Activated CD8-positive, alpha-beta memory T cell treated with anti-CD3 and anti-CD28 coated beads, Interleukin-2, amount 50 U/mL, for 48 hours (primary cell): Measurements from ENCODE around the gene EPHA1.
"Not testable (repeated sequence)": the region's sequence is repeated elsewhere in the genome, so short reads cannot be mapped to it uniquely, and the experiment has no call there.

Source experiments
- DNase-seq: peaks from one replicate; pipeline ENCODE4 v3.0.0-alpha.2; 2020

The EPHA1 gene

DNA sequence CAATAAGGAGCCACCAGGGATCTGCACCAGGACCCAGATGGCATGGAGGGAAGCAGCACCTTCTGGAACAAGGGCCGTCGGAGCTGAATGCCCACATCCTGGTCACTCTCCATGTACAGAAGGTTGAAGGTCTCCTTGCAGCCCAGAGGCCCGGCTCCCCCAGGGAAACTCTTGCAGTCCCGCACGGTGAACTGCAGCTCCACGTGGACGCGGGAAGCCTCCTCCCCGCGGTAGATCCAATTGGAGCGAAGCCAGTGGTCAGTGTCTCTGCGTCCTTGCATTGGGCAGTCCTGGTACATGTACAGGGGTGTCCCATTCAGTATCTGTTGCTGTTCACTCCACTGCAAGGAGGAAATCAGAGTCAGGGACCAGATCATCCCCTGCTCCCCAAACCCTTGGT, 7.4 kb downstream of the EPHA1 start:
- DNase-seq = no peak

DNA sequence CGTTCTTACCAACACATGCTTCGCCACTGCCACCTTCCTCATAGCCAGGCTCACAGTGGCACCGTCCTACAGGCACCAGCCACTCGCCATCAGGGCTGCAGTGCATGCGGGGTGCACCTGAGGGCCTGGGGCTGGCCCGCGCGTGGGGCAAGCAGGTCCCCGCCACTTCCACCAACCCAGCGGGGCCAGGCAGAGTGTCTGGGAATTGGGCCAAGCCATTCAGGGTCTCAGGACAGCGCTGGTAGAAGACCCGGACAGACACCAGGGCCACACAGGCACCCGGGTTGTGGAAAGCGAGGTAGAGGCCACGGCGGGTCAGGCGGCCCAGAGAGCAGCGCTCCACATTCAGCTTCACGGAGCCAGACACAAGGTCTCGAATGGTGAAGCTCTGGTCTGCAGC, 9.0 kb downstream of the EPHA1 start:
- DNase-seq = no peak

DNA sequence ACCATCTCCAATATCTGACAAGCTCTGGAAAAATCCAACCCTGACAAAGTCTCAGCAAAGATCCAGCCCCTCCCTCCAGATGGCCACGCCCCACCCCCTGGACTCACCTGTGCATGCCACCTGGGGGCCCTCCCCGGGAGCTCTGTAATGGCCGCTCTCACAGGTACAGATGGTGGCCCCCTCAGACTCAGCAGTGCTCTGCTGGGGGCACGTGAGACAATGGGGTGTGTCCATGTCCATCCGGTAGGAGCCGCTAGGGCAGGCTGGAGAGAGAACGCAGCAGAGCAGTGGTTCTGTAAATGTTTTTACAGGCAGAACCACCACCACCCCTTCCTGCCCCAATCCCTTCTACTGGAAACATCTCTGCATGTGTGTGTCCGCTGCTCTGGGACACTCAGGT, 9.5 kb downstream of the EPHA1 start:
- no peak for DNase-seq

DNA sequence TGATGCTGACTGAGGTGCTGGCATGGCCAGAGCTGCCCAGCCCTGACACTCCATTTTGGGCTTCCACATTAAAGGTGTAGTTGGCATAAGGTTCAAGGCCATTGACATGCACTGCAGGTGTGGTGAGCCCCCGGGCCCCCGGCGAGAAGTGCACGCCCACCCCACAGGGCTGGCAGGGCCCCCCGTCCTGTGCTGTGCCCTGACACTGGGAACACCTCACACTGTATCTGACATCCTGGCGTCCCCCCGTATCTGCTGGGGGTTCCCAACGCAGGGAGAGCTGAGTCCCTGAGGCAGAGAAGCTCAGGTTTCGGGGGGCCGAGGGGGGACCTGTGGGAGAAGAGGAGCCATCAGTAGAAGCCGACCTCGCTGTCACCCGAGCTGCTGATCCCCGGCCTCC, 10.0 kb downstream of the EPHA1 start:
- no peak for DNase-seq

DNA sequence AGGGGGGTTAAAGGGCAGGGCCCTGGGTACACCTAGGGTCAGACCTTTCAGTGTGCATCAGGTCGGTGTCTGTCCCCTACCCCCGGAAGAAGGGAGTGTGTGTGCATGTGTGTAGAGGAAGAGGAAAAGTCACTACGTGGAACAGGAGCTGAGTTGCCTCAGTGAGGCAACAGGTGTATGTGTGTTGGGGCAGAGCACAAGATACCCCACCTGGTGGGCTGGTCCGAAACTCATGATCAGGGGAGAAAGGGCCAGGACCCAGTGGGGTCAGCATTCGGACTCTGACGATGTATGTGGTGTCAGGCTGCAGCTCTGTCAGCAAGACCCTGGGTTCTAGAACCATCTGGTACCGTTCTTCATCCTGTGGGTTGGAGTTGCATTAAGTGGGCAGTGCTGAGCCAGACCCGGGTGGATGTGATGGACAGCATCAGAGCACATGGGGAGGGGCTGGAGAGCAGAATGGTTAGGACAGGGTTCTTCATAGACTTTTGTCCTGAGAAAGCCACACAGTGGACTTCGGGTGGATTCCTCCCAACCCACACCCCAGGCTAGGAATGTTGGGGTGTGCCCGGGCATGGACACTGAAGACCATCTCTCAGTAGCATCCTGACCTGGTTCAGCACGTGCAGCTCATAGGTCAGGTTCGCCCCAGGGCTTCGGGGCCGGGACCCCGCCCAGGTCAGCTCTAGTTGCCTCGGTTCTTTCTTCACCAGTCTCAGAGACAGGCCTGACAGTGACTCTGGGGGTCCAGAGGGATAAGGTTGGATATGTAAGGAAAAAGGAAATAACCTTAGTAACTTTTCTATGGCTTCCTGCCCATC, 10.7 kb downstream of the EPHA1 start:
- no peak for DNase-seq

DNA sequence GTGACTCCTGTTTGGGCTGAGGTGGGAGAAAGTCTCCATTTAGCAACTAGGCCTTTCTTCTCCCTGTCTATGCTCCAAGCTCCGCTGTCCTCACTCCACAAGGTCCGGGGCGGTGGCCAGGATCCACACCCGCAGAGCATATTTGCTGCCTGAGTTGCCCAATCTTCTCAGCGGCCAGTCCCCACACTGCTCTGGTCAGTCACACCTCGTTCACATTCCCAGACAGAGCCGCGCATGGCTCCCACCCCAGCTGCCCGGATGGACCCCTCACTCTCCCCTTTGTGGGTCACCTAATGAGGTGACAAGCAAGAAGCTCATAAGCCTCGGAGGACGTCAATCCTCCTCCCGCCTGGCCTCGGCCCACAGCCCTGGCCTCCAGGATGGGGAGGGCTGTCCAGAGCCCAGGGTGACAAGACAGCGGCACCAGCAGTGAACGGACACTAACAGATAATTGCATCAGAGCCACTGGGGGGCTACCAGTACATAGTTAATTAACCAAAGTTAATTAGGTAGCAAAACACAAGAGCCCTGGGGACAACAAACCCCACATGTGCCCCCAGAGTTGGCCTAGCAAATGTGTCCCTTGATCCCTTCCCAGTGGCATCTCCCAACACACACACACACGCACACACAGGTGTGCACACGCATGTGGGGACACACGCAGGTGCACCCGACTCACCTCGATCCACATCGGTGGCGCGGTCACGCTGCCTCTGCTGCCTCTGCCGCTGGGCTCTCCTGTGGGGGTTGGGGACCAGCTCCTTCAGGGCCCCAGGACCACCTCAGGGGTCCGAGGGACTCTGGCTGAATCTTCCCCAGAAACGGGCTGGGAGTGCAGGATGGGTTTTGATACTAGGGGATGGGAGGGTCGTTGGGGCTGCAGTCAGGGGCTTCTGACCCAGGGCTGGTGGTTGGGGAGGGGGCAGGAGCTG, 11.8 kb downstream of the EPHA1 start:
- DNase-seq = no peak

DNA sequence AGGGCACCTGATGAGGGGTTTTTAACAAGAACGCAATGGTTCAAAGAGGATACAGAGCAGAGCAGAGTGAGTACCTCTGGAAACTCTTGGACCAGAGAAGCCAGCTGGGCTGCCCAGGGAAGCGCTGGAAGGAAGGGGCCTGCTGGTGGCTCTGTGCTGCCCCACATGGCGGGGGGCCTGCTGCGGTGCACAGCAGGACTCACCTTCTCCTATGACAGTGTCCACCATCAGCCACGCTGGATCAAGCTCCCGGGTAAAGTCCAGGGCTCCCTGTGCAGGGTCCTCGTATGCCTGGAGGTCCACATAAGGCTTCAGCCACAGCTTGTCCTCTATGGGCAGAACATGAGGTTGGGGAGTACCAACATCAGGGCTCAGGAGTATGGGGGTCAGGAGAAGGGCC, 12.5 kb downstream of the EPHA1 start:
- DNase-seq = no peak

DNA sequence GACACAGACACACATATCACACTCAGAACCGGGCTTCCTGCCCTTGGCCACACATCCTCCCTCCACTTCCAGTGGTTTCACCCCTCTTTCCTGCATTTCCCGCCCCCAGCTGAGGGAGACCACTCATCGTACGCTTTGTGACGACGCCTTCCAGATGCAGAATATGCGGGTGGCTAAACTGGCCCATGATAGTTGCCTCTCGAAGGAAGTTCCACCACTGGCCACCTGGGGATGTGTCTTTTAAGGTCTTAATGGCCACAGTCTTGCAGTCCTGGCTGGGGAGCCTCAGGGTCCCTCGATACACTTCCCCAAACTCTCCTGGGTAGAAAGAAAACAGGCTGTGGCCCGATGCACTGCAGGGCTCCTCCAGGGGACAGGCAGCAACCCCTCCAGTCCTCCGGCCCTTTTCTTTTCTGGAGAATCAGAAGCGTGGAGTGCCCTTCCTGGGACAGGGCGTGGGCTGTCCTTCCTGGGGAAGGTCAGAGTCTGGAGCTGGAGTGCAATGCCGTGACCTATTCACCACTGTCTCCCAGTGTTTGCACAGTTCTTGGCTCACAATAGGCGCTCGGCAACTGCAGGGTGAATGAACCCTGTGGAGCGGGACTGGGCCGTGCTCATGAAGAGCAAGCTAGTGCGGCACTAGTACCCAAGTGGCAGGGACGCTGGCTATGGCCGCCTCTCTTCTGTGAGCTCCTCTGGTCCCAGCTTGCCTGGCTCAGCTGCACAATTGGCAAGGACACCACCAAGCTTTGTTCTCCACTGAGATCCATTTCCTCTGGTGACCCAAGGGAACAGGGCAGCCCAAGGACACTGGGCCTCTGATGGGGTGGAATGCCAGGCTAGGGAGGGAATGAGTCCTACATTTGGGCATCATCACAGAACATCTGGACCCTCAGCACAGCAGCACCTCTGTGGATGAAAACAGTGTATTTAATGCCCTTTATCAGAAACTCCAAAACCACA, 13.2 kb downstream of the EPHA1 start:
- DNase-seq = no peak

DNA sequence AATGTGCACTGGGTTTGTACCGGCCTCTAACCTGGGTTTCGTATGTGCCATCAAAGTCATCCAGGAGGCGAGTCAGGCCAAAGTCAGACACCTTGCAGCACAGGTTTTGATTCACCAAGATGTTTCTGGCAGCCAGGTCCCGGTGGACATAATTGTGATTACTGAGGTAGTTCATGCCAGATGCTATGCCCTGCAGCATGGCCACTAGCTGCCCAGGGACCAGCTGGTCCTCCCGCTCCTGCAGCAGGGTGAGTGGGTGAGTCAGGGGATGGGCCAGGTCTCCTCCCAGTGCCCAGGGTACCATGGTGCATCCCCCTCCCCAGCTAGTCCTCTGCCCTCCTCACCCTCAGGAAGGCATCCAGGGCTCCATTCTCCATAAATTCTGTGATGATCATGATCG, 13.9 kb downstream of the EPHA1 start:
- no peak for DNase-seq

DNA sequence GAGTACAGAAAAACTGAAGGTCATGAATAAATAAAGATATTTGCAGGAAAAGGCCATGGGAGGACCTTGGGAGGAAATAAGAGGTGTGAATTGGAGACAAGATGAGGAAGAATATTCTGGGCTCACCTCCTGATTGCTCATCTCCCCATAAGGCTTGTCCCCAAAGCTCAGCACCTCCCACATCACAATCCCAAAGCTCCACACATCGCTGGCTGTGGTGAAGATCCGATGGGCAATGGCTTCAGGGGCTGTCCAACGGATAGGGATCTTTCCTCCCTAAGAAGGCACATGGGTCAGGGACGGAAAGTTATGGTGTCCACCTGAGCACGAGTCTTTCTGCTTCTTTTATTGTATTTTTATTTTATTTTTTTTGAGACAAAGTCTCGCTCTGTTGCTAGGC, 14.6 kb downstream of the EPHA1 start:
- DNase-seq = no peak

DNA sequence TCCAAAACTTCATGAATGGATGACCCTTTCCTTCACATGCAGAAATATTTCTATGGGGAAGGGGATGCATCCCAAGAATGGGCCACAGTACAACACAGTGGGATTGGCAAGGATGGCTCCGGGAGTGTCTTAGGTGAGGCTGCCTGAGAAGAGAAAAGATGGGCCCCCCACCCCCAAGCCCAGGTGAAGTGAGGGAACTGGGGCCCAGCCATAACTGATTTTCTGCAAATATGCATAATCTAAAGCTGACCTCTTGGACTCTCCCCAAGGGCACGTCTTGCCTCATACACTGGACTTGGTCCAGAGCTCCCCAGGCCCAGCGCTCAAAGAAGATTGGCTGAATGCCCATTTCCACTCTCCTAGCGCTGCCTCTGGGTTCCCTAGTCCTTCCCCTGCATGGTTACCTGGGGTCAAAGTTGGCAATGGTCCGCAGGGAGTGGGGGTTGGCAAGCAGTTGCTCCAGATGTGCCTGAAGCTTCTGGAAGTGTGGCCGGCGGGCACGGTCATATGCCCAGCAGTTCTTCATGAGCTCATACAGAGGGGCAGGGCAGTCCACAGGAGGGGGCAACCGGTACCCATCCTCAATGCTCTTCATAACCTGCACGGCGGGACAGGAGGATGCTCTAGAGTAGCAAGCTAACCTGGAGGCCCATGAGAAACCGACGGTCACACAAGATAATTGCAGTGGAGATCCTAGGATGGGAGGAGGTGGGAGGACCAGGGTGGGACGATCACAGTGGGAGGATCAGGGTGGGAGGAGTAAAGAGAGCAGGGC, 15.2 kb downstream of the EPHA1 start:
- no peak for DNase-seq

DNA sequence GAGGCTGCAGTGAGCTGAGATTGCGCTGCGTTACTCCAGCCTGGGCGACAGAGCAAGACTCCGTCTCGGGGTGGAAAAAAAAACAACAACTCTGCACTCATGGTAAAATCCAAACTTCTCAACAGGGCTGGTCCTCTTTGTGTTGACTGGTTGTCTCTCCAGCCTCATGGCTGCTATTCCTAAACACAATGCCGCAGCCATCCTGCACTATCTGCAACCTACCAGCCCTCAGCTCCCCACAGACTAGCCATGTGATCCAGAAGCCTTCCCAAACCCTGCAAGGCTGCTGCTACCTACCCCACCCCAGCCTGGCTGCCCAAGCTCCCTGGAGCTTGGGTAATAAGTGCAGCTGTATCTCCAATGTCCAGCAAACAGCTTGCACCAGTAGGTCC, 15.8 kb downstream of the EPHA1 start:
- DNase-seq = no peak

DNA sequence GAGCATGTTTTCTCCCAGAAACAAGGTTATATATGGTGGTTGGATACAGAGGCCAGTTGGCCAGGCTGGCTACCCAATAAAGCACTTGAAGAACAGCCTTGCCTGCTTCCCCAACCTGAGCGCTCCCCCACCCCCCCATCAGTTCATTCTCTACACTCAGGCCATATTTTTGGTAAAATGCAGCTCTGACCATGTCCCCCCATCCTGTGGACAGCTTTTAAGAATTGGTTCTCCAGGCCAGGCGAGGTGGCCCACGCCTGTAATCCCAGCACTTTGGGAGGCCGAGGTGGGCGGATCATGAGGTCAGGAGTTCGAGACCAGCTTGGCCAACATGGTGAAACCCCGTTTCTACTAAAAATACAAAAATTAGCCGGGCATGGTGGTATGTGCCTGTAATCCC, 16.2 kb downstream of the EPHA1 start:
- not testable (repeated sequence) for DNase-seq

DNA sequence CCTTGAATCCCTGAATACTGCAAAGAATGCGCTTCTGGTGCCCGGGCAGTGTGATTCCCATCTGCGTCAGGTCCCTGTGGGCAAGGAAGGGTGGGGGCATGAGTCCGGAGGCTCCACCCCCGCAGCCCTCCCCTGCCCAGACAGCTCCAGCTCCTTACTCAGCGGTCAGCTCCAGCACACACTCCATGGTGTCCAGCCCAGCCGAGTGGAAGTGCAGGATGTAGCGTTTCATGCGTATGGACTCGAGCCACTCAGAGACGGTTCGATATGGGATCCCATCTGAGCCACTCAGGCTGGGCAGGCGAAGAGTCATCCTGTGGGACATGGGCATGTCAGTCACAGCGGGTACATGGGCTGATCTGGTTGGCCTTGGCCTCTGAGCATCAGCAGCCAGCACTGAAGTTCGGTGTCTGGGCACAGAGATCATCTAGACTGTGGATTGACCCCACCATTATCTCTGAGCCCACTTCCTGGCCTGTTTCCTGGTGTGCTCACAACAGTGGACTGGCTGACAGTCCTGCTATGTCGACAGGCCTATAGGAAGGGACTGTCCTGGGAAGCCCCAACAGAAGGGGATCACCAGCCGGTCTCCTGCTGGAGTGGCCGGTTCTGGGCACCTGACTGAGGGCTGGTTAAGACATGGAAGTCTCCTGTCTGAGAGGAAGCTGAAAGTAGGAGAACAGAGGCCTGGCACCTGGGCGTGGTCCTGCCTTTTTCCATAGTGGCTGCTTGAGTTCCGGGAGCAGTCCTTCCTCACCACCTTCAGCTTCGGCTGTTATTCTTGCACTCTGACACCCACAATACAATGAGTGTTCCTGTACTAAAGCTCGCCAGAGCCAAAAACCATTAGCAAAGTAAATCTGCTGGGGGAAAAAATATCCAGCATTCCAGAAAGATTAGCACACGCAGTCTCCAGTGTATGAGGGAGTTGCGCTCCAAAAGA, 16.9 kb downstream of the EPHA1 start:
- no peak for DNase-seq

DNA sequence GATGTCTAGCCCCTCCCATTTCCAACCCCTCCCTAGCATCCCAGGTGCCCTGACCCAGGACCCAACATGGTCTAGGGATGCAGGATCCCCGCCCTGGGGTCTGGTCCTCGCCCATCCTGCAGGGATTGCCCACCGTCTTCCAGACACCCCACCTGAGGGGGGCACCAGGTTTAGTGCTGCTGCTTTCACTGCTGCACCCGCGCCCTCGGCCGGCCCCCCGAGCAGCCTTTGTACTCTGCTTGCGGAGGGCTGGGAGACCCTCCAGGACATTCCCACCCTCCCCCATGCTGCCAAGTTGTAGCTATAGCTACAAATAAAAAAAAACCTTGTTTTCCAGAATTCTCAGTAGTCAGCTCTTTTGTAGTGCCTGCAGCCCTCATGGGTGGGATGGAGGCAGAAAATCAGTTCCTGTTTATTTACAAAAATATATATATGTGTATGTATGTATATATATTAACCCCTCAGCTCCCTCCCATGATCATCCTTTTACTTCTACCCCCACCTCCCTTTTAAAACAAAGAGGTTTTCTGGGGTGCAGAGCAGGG, 17.8 kb downstream of the EPHA1 start:
- no peak for DNase-seq

DNA sequence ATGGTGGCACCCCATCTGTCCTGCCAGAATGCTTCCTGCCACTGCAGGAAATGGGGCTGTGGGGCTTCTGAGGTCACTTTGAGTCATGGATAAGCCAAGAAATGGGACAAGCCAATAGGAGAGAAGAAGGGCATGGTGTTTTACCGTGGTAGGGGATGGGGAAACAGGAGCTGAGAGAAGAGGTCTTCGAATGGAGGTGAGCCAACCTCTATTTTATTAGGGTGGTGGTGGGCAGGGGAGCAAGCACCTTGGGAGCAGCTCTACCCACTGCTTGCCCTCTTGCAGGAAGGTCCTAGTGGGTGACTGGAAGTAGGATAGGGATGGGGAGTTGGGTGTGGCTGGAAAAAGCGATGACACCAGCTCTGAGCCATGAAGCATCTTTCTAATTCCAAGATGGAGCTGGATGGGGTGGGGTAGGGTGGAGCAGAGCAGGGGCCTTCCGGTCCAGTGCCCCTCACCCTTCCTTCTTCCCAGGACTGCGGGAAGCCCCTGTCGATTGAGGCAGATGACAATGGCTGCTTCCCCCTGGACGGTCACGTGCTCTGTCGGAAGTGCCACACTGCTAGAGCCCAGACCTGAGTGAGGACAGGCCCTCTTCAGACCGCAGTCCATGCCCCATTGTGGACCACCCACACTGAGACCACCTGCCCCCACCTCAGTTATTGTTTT, 18.4 kb downstream of the EPHA1 start:
- no peak for DNase-seq

DNA sequence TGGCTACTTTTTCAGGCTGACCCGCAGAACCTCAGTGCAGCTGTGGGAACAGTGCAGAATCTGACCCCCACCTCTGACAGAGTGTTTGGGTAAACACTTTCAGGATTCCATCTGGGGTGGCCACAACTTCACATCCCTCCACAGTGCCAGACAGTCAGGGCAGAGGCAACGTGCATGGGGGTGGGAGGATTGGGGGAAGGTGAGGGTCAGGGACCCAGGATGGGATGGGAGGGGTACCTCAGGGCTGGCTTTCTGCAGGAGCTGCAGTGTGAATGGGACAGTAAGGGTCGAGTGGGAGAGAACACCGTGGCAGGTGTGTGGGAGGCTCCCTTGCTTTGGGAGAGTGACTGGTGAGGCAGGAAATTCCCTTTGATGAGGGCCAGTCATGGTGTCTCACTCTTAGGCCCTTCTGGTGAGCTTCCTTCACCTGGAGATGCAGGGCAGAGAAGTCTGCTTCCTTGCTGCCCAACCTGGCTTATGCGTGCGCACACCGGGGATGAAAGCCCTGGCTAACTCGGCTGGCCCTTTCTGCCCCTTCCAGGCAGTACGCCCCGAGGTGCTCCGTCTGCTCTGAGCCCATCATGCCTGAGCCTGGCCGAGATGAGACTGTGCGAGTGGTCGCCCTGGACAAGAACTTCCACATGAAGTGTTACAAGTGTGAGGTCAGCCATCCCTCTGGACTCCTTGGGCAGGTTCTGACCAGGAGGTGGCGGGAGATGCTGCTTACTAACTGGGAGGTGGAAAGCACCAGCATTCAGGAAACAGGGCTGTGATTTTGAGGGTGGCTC, 19.1 kb downstream of the EPHA1 start:
- no peak for DNase-seq

DNA sequence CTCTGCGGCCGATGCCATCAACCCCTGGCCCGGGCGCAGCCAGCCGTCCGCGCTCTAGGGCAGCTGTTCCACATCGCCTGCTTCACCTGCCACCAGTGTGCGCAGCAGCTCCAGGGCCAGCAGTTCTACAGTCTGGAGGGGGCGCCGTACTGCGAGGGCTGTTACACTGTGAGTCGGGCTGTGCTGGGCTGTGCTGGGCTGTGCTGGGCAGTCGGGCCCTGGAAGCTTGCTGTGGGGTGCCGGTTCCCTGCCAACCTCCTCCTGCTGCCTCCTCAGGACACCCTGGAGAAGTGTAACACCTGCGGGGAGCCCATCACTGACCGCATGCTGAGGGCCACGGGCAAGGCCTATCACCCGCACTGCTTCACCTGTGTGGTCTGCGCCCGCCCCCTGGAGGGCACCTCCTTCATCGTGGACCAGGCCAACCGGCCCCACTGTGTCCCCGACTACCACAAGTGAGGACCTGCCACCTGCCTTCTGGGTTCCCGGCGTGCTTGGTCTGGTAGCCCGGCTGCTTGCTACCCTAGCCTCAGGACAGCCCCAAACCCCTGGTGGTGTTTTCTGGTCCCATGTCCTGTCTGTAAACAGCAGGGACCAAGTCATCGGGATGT, 20.1 kb downstream of the EPHA1 start:
- DNase-seq = no peak

DNA sequence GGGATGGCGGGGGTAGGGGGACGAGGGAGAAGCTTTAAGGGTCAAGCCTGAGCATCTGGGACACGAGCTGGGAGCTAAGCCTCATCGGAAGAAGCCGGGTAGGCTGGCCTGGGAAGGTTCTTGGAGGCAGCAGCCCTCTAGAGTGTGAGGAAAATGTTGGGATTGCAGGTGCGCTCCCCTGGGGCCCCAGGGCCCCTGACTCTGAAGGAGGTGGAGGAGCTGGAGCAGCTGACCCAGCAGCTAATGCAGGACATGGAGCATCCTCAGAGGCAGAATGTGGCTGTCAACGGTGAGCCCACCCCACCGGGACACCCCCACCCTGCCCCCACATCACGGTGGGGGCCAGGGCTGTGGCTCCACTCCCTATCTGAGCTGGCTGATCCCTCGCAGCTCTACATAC, 20.6 kb downstream of the EPHA1 start:
- no peak for DNase-seq
